Measurements from ENCODE around the gene GIGYF1. TPM values are rescaled to one million over a fixed set of nuclear protein-coding genes. Genes with fewer than 3 reads are reported as not detected.

The GIGYF1 gene
- total RNA-seq, 4 donors from 2014 or later = 17.7 to 44.0 (median 19.4) TPM

DNA sequence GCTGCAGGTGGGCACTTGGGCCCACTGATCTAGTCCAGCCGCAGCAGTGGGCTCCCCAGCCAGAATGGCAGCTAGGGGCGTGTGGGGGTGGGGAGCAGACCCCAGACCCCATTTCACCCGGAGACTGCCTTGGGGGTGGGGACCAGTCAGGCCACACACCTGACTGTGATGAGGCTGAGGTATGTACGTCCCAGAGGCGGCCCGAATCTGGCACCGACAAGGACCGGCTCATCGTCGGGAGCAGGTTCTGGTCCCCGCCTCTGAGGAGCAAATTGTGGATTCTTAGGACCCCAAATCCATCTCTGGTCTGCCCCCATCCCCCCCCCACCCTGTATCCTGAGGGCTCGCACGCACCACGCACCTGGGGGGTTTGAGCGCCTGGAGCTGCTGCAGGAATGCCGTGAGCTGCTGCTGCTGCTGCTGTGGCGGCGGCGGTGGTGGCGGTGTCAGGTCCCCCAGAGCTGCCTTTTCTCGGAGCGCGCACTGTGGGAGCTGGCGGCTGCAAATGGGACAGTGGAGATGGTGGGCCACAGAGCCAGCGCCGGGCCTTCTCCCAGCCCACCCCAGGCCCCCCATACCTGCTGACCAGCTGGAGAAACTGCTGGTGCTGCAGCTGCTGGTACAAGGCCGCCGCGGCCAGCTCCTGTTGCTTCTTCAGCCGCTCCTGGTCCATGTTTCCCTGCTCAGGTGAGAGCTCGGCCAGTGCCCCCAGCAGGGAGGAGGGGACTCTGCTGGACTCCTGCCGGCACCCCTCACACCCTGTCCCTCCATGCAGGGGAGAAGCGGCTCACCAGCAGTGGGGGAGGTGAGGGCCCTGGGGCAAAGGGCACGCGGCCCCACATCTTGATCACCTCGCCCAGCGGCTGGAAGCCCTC, 10.2 kb downstream of the GIGYF1 start:
- DNase-seq (ENCODE audit: low spot score) (no peak), ATAC-seq (ENCODE audit: low FRiP score) (no peak)
- TF ChIP-seq, protein P1, sequence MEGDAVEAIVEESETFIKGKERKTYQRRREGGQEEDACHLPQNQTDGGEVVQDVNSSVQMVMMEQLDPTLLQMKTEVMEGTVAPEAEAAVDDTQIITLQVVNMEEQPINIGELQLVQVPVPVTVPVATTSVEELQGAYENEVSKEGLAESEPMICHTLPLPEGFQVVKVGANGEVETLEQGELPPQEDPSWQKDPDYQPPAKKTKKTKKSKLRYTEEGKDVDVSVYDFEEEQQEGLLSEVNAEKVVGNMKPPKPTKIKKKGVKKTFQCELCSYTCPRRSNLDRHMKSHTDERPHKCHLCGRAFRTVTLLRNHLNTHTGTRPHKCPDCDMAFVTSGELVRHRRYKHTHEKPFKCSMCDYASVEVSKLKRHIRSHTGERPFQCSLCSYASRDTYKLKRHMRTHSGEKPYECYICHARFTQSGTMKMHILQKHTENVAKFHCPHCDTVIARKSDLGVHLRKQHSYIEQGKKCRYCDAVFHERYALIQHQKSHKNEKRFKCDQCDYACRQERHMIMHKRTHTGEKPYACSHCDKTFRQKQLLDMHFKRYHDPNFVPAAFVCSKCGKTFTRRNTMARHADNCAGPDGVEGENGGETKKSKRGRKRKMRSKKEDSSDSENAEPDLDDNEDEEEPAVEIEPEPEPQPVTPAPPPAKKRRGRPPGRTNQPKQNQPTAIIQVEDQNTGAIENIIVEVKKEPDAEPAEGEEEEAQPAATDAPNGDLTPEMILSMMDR (IDR thresholded peaks at IDR 0.05) = no peak

GRCh38 chr7:100682991-100683658, 10.9 kb downstream of the GIGYF1 start:
- no peak for ATAC-seq (ENCODE audit: low FRiP score)
- DNase-seq (ENCODE audit: low spot score) = no peak
- TF ChIP-seq, protein P1 (IDR thresholded peaks at IDR 0.05) = no peak

DNA sequence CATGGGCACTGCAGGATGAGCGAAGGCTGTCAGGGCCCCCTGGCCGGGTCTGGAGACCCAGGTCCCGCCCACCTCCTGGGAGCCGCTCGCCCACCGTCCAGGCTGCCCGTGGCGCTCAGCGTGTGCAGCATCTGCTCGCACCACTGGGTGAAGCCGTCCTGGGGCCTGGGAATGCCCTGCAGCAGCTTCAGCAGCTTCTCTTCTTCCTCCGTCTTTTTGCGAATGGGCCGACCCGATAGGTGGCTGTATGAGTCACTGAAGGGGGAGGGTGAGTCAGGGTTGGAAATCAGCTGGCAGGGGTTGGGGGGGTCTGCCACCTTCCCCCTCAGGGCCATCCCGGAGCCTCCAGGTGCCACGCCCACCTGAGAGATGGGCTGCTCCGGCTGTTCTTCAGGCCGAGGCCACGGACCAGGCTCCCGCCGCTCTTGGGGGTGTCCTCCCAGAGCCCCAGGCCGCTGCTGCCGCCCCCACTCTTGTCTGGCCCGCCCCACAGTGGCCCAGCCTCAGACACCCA, 11.8 kb downstream of the GIGYF1 start:
- TF ChIP-seq, protein P1 (IDR thresholded peaks at IDR 0.05) = no peak
- ATAC-seq (ENCODE audit: low FRiP score) = no peak
- no peak for DNase-seq (ENCODE audit: low spot score)

DNA sequence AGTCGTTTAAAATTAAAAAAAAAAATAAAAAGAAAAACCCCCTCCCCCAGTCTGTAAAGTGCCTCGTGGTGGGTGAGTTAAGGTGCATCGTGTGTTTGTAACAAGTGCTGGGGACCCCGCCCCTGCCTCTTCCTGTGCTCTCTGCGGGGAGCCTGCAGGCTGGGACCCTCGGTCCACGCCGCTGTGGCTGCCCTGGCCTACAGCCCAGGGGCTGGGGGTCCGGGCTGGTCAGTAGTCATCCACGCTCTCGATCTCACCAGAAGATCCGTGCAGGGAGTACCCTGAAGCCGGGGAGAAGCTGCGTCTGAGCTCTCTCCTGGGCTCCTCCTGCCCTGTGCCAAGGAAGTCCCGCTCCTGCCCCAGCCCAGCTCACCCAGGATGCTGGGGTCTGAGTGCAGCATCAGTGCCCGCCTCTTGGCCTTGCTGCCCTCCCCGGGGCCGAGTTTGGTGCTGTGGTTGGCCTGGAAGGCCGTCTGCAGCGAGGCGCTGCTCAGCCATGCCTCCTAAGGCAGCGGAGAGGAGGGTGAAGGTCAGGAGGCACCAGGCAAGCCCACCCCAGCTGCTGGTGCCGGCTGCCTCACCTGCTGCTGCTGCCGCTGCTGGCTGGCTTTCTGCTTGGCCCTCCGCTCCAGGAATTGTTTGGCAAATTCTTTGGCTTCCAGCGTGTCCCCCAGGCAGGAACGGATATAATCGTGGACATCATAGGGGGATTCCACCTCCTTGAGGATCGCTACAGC, 12.4 kb downstream of the GIGYF1 start:
- ATAC-seq (ENCODE audit: low FRiP score) (no peak), DNase-seq (ENCODE audit: low spot score) (no peak)
- TF ChIP-seq, protein P1 (IDR thresholded peaks at IDR 0.05) = no peak

DNA sequence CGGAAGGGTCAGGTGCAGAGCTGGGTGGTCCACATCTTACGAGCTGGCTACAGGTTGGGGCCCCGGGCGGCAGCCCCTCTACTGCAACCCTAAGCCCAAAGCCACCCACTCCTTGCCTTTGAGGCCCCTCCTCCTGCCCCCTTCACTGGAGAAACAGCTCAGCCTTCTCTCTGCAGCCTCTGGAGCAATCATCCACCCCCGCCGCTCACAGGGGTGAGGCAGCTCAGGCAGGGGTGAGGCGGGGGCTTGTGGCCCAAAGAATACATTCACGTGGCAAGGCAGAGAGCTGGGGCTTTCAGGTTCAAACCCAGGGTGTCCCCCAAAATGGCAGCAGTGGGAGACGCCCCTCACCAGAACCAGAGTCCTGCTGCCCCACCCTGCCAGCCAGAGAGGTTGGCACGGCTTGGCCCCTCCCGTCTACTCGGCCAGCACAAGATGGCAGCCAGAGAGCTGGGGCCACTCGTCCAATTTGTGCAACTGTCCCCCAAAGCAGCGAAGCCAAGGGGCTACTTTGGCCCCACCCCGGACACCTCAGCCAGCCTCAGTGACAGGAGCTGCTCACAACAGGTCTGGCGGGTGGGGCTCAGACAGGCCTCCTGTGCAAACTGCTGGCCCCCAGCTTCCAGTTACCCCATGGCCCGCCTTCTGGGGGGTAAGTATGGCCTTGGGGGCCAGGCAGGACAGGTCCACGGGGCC, 13.3 kb downstream of the GIGYF1 start:
- ATAC-seq (ENCODE audit: low FRiP score) (no peak), DNase-seq (ENCODE audit: low spot score) (no peak)
- TF ChIP-seq, protein P1 (IDR thresholded peaks at IDR 0.05) = no peak

- DNase-seq (ENCODE audit: low spot score) = no peak
- peak; percentile 37 for ATAC-seq (ENCODE audit: low FRiP score)
- TF ChIP-seq, protein P1 (IDR thresholded peaks at IDR 0.05) = no peak
Measured at GRCh38 chr7:100679927-100680575, 14.0 kb downstream of the GIGYF1 start.
